ENCODE results near the gene MTARC2.

- TF ChIP-seq EZH2 (IDR thresholded peaks at IDR 0.05; ENCODE audit: insufficient read depth, poor library complexity, severe bottlenecking): no peak
- no peak for TF ChIP-seq EZH2phosphoT487 (IDR thresholded peaks at IDR 0.05; ENCODE audit: insufficient read depth, low read depth)
These were observed 80.0 kb downstream of the MTARC2 start for GRCh38 chr1:220828179-220828490.

Data from GM23248 (cell line).